Kidney (tissue), 14 donors: ENCODE data around the gene ARHGAP27. TPM values are rescaled to one million over a fixed set of nuclear protein-coding genes. Genes with fewer than 3 reads are reported as not detected.
A peak's percentile ranks its signal among the peaks of the same experiment; 100 is the strongest.

Experiments used
- DNase-seq, 5 donors: peaks; one replicate each; pipeline ENCODE4 v3.0.0-alpha.2; 2013 to 2020
- FAIRE-seq: peaks from 2 replicates; lab custom pipeline; 2012; peaks lifted over from hg19 to GRCh38; lab: Jason Lieb, UNC
- H3K27ac ChIP-seq, 2 donors: one replicate each; pipeline ENCODE4 v1.7.0; 2013; ENCODE audit warnings: low read depth in 2 of 2, low read length in 2 of 2, inconsistent platforms in 1 of 2
- H3K27me3 ChIP-seq: one replicate; pipeline ENCODE4 v1.7.1; 2013; ENCODE audit warnings: low read length, inconsistent platforms; ENCODE audit not compliant: control insufficient read depth, insufficient read depth
- H3K36me3 ChIP-seq, 3 donors: one replicate each; pipeline versions ENCODE4 v1.7.0 to v1.7.1; 2013; ENCODE audit warnings: low read length in 3 of 3, control low read depth in 1 of 3, inconsistent platforms in 1 of 3; ENCODE audit not compliant: insufficient read depth in 3 of 3, control insufficient read depth in 2 of 3
- H3K4me1 ChIP-seq, 3 donors: one replicate each; pipeline versions ENCODE4 v1.7.0 to v1.7.1; 2013; ENCODE audit warnings: low read length in 3 of 3, inconsistent platforms in 1 of 3, low read depth in 1 of 3; ENCODE audit not compliant: control insufficient read depth in 2 of 3, insufficient read depth in 2 of 3
- H3K4me3 ChIP-seq, 3 donors: one replicate each; pipeline versions ENCODE4 v1.7.0 to v1.8.1; 2013; ENCODE audit warnings: low read length in 3 of 3, control low read depth in 1 of 3, inconsistent platforms in 1 of 3
- H3K9ac ChIP-seq, 3 donors: one replicate each; pipeline versions ENCODE4 v1.7.0 to v1.7.1; 2013; ENCODE audit warnings: low read length in 3 of 3, control low read depth in 1 of 3, inconsistent platforms in 1 of 3
- H3K9me3 ChIP-seq, 3 donors: one replicate each; pipeline versions ENCODE4 v1.7.0 to v1.7.1; 2013; ENCODE audit warnings: low read length in 3 of 3, control low read depth in 1 of 3, inconsistent platforms in 1 of 3; ENCODE audit not compliant: control insufficient read depth in 2 of 3, insufficient read depth in 1 of 3
- CTCF ChIP-seq: IDR thresholded peaks from 3 replicates; pipeline ENCODE4 v1.5.1; 2012; ENCODE audit warnings: mild to moderate bottlenecking, moderate library complexity, borderline replicate concordance; ENCODE audit not compliant: insufficient read depth; ENCODE audit errors: extremely low read depth
- intact Hi-C: fragments of 100-400 bp; cut with DNase I; formaldehyde crosslinking; loops from one replicate; pipeline ENCODE4 v1.11.1; 2022
- polyA plus RNA-seq: library from polyadenylated mRNA; stranded (reverse); fragments of 350-450 nt; fragmentation: Illumina TruSeq; extraction: RNeasy Lipid Tissue Mini Kit (QIAGEN cat#74804); gene quantifications from one replicate; pipeline ENCODE4 v1.2.3, GENCODE V29; 2014; ENCODE audit warnings: low read depth, low replicate concordance; ENCODE audit not compliant: insufficient read depth
- total RNA-seq: library from RNA; stranded (reverse); fragmentation: NEBNext Ultra II Directional; extraction: Animal tissue kit (Norgen Biotek cat#: 25700); gene quantifications from one replicate; pipeline ENCODE4 v1.2.1, GENCODE V29; 2021
- donor health status: control.
- donor health status: control.
- donor health status: control.
- donor health status: control.
- donor health status: control.
- donor health status: DM: yes; HTN: yes; CAD: no.
- donor health status: Normal renal cell carcinoma (clear cell type).

The ARHGAP27 gene
- total and polyA plus RNA-seq, 2 donors from 2014 or later = 13.3 to 57.2 TPM

GRCh38 chr17:45353043-45353442 lies 79.6 kb downstream of the ARHGAP27 start:
- Histone ChIP-seq H3K9me3 (peaks cover 0 to 3% (median 0%) of the 10 kb centered on the region in 3 donors), H3K27ac (no peak overlapping the region), H3K9ac (no peak overlapping the region), H3K4me3 (no peak overlapping the region), H3K27me3 (no peaks in the 10 kb centered on the region), H3K4me1 (no peaks in the 10 kb centered on the region), H3K36me3 (no peaks in the 10 kb centered on the region)
- FAIRE-seq (no peak), DNase-seq (peak in 1 of 5 donors; percentile 6)
- intact Hi-C loops = no loop called here
- no peak for TF ChIP-seq CTCF

GRCh38 chr17:45351831-45352230 lies 80.8 kb downstream of the ARHGAP27 start:
- DNase-seq (no peak), FAIRE-seq (no peak)
- no peak for TF ChIP-seq CTCF

GRCh38 chr17:45347444-45347843 lies 85.2 kb downstream of the ARHGAP27 start:
- Histone ChIP-seq H3K4me1 (no peaks in the 10 kb centered on the region), H3K27ac (no peak overlapping the region), H3K9ac (no peak overlapping the region), H3K9me3 (peaks cover 0 to 3% (median 0%) of the 10 kb centered on the region in 3 donors), H3K4me3 (no peak overlapping the region), H3K36me3 (no peaks in the 10 kb centered on the region), H3K27me3 (no peaks in the 10 kb centered on the region)
- intact Hi-C loops = no loop called here
- TF ChIP-seq CTCF = no peak
- no peak for FAIRE-seq
- no peak for DNase-seq

More at GRCh38 chr17:45351831-45352230, 80.8 kb downstream of the ARHGAP27 start:
- Histone ChIP-seq H3K4me3 (no peak overlapping the region), H3K36me3 (no peaks in the 10 kb centered on the region), H3K27ac (no peak overlapping the region), H3K9ac (no peak overlapping the region), H3K9me3 (peaks cover 0 to 3% (median 0%) of the 10 kb centered on the region in 3 donors), H3K27me3 (no peaks in the 10 kb centered on the region), H3K4me1 (no peaks in the 10 kb centered on the region)
- intact Hi-C loops = no loop called here
